Gastroesophageal sphincter (tissue), 3 donors: ENCODE measurements around the gene MAP3K20.

ENCODE experiments used
- CTCF ChIP-seq, 4 experiments: fragments of 200-600 bp in 2 of 4; fragments of 450-650 bp in 2 of 4; sonication (generic) in 1 of 4; IDR thresholded peaks; one replicate each; pipeline ENCODE4 v1.5.1; 2017 to 2019; ENCODE audit warnings: antibody characterized with exemption in 4 of 4, mild to moderate bottlenecking in 2 of 4, moderate library complexity in 2 of 4
- EP300 ChIP-seq: sonication (generic); formaldehyde crosslinking; IDR thresholded peaks from one replicate; pipeline ENCODE4 v1.6.1; 2017; ENCODE audit warnings: antibody characterized with exemption, mild to moderate bottlenecking
- POLR2A ChIP-seq, 2 donors: fragments of 450-650 bp; IDR thresholded peaks; one replicate each; pipeline ENCODE4 v1.6.1; 2017; ENCODE audit warnings: antibody characterized with exemption in 2 of 2, mild to moderate bottlenecking in 2 of 2, moderate library complexity in 1 of 2
- POLR2AphosphoS5 ChIP-seq: sonication (generic); formaldehyde crosslinking; IDR thresholded peaks from one replicate; pipeline ENCODE4 v1.6.1; 2017; ENCODE audit warnings: antibody characterized with exemption

- TF ChIP-seq POLR2A (IDR thresholded peaks at IDR 0.05): no peak
- TF ChIP-seq CTCF (IDR thresholded peaks at IDR 0.05): no peak
- no peak for TF ChIP-seq POLR2AphosphoS5
- TF ChIP-seq EP300: no peak
Observed at GRCh38 chr2:173247156-173247555, 171.5 kb downstream of the MAP3K20 start.
